Left cardiac atrium (tissue), 4 donors: ENCODE data around the gene KRT16. TPM values are rescaled to one million over a fixed set of nuclear protein-coding genes. Genes with fewer than 3 reads are reported as not detected.
"Not testable (repeated sequence)": the region's sequence is repeated elsewhere in the genome, so short reads cannot be mapped to it uniquely, and the experiment has no call there.

Experiments used
- ATAC-seq, 2 donors: fragments of 200-7000 bp; cut with Tn5 transposase; one replicate each; pipeline ENCODE4 v1.9.1; 2020; ENCODE audit warnings: mild to moderate bottlenecking in 2 of 2, moderate library complexity in 2 of 2
- DNase-seq: peaks from one replicate; pipeline ENCODE4 v3.0.0-alpha.2; 2020
- intact Hi-C, 2 donors: fragments of 100-400 bp; cut with DNase I; formaldehyde crosslinking; loops; one replicate each; pipeline versions ENCODE4 v1.14.1 to v1.15.1; 2022 to 2023
- long read RNA-seq: library from polyadenylated mRNA; unstranded; transcript quantifications from one replicate; pipeline ENCODE4 v2.0.0, GENCODE V29; 2021
- total RNA-seq, 2 donors: library from RNA; stranded (reverse); fragmentation: NEBNext Ultra II Directional; extraction: Animal tissue kit (Norgen Biotek cat#: 25700); gene quantifications; one replicate each; pipeline ENCODE4 v1.2.1, GENCODE V29; 2021
- donor health status: DM: no; HTN: yes; CAD: no.
- donor health status: DM: no; HTN: yes; CAD: no; lungs with severe emphysema.
- donor health status: DM: yes; HTN: yes; CAD: no.
- donor health status: Dilated cardiomyopathy.

The KRT16 gene
- total RNA-seq: 1 to 10 TPM in 1 of 2 donors, under 1 TPM in 1; 0.44 to 1.1 TPM
- long read RNA-seq: 0 reads

DNA sequence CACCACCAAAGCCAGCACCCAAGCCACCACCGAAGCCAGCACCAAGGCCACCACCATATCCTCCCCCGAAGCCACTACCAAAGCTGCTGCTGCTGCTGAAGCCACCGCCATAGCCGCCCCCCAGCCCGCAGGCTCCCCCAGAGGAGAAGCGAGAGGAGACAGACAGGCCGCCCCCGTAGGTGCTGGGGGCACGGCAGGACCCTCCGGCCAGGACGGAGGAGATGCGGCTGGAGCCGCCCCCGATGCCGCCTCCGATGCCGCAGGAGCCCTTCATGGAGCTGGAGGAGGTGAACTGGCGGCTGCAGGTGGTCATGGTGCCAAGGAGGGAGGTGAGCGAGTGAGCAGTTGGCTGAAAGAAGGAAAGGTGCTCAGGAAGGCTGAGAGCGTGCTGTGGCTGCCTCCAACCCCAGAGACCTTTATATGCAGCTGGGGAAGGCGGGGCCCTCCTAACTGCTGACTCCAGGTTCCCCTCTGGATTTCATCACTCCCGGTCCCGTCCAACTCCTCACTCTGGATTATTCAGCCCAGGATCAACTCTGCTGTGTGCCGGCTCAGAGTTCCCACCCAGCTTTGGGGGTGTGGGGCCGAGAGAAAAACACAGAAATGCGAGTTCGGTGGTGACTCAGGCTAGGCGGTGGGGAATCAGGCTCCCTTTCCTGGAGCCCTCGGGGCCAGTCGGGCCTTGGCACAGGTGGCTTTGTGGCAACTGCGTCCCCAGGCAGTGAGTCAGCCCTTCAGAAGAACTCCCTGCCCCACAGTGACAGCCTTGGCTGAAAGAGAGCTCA is at the start of gene KRT16:
Gene KRT16 (minus strand): TSS at position 392 of the 785 bp plus-strand sequence. CDS start 79 bp downstream, at position 313.
- DNase-seq, intact Hi-C loops, ATAC-seq: not testable (repeated sequence)

DNA sequence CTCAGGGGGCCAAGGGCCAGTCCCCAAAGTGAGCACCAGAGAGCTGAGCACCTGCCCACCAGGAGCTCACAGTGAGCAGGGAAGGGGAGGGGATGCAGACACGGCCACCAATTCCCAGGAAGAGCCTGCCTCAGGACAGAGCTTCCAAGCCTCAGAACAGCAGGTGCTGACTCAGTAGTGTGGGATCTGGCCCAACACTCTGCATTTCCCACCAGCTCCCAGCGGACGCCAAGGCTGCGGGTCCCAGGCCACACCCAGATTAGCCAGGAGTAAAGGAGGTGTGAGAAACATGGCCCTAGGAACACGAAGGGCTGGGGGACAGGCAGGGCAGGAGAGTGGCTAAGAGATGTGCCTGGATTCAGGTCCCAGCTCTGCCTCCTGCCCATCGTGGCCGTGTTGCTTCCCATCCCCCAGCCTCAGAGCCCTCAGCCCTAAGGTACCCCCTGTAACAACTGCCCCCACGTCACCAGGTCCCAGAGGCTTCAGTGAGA is 47.7 kb upstream of the KRT16 start:
- intact Hi-C loops: loop anchor here (5.0 to 10.0 kb wide), 5 partner anchors 108 to 858 kb away; no protein-coding TSS in a partner anchor
- DNase-seq (no peak), ATAC-seq (no peak)

DNA sequence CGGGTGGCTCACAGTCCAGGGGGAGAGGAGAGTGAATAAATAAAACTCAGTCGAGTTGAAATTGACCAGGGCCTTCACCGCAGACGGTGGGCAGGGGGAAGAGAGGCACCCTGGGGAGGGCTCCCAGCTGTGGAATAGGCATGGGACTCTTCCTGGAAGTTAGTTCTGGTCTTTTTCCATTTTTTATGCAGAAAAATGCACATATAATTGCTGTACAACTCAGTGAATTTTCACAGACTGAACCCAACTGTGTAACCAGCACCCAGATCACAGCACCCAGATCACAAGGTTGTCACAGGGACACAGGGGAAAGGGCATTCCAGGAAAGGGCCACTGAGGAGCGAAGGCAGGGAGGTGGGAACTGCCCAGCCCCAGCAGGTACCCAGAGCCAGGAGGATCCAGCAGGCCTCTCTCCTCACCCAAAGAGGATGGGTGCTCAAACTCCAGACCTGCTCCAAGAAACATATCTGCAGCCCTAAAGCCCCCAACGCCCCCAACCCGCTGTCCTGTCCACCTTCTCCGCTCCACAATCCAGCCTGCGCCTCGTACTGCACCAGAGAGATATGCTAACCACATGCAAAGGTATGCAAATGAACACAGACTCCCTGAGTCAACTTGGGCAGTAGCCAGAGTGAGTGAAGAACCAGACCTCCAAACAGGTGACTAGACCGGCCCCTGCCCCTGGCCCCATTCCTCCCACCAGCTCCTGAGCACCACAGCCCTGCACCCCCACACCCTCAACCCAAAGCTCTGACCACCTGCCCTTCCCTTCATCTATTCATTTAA is 47.1 kb upstream of the KRT16 start:
- intact Hi-C loops: loop anchor here (5.0 to 10.0 kb wide), 5 partner anchors 107 to 857 kb away; no protein-coding TSS in a partner anchor
- ATAC-seq: no peak
- no peak for DNase-seq

DNA sequence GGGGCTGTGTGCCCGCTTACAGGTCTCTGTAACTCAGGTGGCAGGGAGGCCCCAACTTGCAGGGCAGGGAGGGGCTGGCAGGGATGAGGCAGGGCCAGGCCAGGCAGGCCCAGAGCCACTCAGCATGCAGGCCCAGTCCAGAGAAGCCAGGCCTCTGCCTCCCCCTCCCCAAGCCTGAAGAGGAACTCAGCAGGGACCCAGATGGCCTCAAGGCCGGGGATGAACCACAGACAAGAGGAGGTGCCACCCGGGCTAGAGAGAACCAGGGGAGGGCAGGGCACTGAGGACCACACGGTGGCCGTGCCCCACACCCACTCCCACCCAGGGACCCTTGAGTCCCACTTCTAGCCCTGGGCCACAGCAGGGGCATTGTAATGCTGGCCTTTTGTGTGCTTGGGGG is 46.3 kb upstream of the KRT16 start:
- intact Hi-C loops: no loop called here
- DNase-seq (no peak), ATAC-seq (no peak)

DNA sequence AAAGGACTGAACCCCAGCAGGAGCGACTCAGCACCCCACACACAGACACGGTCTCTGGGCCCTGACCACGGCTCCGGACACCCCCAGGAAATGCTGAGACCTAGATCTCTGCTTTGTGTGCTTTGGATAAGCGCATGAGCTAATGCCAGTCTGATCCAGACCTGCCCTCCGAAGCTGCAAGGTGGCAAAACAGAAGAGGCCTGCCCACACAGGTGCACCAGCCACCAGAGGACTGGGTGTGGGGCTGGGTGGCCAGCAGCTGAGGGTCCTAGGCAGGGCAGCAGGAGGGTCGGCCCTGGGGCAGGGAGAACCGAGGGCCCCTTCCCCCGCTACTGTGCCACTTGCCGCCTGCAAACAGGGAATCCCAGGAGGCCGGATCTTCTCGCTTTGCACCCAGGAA is 45.4 kb upstream of the KRT16 start:
- DNase-seq (no peak), ATAC-seq (no peak)
- intact Hi-C loops: no loop called here

DNA sequence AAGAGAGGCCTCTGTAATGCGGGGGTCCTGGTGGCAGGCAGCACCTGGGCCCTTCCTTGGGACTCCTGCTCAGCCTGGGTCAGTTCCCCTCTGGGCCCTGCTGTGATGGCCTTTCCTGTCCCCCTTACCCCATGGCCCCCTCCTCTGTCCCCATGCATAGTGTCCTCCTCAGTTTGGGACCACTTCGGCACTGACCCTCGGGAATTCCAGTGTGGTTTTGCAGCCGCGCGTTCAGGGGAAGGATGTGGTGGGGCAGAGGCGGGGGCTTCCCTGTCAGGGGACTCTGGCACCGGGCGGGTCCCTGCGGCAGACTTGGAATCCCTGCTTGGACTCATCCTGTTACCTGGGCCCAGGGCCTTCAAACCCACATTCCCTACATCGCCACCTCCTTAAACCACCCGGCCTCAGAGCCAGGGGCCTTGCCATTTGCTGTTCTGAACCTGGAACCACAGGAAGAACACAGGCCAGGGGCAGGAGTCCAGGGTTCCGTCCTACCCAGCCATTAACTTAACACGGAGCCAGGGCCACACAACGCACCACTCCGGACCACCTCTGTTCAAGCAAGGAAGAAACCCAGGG is 44.7 kb upstream of the KRT16 start:
- DNase-seq (no peak), ATAC-seq (no peak)
- intact Hi-C loops: no loop called here

DNA sequence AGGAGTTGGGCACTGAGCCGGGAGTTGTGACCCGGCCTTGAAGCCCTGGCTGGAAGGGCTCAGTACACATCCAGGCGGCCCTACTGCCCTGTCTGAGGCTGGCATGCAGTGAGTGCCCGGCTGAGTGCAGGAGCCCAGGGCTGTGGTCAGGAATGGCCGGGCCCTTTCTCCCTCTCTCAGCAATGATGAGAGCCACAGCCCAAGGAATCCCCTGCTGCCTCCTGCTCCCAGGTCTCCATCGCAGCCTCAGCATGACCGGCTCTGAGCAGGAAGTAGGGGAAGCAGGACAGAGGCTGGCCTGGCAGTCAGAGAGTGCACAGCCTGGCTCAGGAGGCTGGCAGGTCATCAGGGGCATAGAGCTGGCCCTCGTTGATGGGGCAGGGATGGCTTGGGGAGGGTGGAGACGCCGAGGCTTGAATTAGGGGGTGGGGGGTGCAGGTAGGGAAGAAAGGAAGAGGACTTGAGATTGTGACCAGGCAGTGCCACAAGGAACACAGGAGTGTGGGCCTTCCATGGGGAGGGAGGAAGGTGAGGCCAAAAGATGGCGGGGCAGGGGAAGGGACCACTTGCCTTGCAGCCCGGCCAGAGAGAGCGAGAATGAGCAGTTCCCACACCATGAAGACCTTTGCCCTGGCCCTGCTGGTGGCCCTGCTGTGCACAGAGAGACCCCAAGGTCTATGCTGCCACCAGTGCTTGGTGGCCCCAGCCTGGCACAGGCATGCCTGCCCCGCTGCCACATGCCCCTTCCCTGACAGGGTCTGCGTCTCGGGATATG is 43.9 kb upstream of the KRT16 start:
- intact Hi-C loops: no loop called here
- DNase-seq (no peak), ATAC-seq (no peak)

DNA sequence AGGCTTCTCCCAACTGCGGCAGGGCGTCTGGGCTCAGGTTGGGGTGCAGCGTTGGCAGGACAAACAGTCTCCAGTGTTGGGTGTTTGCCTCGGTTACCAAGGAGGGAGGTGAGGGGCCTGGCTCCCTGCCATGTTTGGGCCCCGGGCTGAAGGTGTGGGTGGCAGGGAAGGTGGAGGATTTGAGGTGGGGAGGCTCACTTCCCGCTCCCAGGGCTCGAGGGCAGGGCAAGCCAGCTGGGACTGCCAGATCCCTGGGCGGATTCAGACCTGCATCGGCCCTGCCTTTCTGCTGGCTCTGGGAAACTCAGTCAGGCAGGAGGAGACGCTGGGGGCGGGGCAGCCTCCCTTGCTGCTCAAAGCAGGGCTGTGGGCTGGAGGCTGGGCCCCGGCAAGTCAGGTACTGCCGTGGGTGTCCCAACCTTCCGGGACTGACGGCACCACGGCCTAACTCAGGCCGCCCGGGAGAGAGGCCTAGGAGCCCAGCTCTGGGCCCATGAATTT is 43.1 kb upstream of the KRT16 start:
- DNase-seq (no peak), ATAC-seq (peak; percentile 32 to 73)
- intact Hi-C loops: no loop called here

DNA sequence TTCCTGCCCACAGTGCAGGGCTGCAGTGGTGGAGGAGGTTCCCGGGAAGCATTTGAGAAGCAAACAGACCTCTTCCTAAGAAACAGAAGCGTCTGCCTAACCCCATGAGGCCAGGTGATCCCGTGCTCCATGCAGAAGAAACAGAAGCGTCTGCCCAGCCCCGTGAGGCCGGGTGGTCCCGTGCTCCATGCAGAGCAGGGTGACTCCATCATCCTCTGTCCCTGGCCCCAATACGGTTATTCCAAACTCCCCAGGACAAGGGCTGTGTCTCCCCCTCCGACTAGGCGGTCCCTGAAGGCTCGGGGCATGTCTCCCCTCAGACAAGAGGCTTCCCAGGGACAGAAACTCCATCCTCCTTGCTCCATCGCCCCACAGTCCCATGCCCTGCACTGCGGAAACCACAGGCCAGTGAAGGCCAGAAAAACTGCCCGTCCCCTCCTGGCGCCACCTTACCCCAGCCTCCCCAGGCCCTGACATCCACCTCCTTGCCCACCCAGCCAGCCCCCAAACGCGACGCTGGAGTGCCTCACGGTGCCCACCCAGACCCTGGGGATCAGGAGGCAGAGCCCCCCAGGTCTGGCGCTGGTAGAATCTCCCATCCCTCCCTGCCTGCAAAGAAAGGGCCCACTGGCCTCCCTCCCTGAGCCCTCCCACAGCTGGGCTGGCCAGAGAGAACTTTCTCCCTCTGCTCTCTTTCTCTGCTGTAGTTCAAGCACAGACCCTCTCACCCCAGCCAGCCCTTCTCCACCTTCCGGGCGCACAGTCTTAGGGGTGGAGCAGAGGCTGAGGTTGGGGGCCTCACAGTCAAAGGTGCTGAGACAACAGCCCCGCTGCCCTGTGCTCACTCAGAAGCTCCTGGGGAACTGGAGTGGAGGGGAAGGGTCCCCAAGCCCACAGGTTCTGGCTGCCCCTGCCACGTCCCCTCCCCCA is 42.4 kb upstream of the KRT16 start:
- intact Hi-C loops: no loop called here
- ATAC-seq (peak in 1 of 2 donors; percentile 27), DNase-seq (no peak)

DNA sequence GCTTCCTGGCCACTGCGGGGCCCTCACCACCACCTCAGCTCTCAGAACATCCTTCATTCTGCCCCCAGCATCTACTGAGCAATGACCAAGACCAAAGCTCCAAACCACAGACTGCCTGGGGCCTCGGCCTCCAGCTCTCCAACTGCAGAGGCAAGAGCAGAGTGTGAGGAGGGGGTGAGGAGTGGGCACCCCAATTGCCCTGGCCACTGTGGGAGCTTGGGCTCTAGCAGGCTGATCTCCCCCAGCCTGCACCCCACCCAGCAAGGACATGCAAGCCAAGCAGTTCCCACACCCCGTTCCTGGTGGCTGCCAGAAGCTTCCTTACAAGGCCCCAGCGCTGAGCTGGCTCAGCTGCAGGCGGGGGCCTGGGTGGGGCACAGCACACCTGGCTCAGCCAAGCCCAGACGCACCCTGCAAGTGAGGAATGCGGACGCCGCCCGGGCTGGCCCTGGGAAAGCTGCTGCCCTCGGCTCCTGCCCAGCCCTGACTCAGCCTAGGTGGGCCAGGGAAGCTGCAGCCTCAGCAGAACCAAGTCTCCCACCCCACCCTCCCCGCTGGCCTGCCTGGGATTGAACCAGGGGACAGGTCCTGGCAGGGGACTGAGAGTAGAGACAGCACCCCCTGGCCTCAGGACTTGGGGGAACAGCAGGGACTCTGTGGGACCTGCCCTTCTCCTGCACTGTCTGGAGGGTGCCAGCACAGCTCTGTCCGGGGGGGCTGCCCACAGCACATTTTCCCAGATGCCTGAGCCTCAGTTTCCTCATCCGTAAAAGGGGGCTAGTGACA is 41.5 kb upstream of the KRT16 start:
- DNase-seq (no peak), ATAC-seq (peak in 1 of 2 donors; percentile 55)
- intact Hi-C loops: no loop called here

DNA sequence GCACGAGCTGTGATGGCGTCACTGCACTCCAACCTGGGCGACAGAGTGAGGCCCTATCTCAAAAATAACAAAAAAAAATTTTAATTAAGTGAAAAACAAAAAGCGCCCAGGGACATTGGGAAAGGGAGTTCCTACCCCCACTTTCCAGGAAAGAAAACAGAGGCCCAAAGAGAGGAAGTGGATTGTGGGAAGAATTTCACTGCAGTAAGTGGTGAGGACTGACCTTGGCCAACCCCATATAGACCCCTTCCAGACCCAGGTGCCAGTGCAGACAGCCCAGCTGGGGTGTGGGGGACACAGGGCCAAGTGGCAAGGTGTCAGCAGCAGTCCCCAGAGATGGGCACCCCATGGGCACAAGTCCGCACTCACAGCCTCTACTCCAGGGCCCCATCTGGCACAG is 40.9 kb upstream of the KRT16 start:
- ATAC-seq: no peak
- intact Hi-C loops: no loop called here

DNA sequence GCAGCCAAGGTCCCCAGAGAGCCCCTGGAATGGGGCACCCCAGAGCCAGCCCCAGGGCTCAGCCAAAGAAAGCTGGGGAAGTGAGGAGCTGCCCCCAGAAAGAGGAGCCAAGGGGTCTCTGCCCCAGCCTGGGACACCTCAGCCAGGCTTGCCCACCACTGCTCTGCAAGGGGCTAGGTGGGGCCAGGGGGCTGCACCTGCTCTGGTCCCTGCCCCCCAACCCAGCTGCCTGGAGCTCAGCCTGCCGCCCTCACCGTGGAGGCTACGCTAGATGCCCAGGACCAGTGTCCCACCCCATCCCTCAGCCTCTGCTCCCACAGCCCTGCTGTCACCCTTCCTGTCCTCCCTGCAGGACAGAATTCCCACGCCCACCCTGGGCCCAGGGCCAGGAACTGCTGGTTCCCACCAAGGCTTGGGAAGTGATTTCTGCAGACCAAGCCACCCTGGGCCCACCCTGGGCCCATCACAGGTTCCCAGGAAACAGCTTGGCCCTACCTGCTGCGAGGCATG is 39.9 kb upstream of the KRT16 start:
- DNase-seq (no peak), ATAC-seq (no peak)
- intact Hi-C loops: no loop called here

More for the DNA sequence above, 40.9 kb upstream of the KRT16 start:
- DNase-seq: no peak

DNA sequence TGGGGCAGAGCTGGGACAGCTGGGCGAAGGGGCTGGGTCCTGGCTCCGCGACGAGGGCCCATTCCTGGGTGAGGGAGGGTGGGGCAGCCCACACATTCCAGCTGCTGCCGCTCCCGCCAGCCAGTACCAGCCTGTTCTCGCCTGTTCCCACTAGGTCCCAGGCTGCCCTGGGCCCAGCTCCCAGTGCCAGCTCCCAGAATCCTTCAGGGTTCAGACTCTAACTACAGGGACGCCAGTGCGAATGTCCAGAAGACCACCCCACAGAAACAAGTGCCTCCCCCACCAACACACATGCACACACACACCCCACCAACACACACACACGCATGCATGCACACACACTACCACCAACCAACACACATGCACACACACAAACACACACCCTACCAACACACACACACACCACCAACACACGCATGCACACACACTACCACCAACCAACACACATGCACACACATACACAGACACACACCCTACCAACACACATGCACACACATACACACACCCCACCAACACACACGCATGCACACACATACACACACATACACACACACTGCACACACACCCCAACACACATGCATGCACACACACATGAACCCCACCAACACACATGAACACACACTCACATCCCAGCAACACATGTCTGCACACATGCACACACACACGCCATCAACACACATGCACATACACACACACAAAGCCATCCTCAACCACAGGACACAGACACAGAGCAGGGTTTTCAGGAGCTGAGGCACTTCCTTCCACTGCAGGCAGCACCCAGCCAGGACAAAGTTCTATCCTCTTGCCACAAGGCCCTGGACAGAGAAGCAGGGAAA is 39.3 kb upstream of the KRT16 start:
- ATAC-seq (peak in 1 of 2 donors; percentile 32), DNase-seq (no peak)
- intact Hi-C loops: no loop called here

DNA sequence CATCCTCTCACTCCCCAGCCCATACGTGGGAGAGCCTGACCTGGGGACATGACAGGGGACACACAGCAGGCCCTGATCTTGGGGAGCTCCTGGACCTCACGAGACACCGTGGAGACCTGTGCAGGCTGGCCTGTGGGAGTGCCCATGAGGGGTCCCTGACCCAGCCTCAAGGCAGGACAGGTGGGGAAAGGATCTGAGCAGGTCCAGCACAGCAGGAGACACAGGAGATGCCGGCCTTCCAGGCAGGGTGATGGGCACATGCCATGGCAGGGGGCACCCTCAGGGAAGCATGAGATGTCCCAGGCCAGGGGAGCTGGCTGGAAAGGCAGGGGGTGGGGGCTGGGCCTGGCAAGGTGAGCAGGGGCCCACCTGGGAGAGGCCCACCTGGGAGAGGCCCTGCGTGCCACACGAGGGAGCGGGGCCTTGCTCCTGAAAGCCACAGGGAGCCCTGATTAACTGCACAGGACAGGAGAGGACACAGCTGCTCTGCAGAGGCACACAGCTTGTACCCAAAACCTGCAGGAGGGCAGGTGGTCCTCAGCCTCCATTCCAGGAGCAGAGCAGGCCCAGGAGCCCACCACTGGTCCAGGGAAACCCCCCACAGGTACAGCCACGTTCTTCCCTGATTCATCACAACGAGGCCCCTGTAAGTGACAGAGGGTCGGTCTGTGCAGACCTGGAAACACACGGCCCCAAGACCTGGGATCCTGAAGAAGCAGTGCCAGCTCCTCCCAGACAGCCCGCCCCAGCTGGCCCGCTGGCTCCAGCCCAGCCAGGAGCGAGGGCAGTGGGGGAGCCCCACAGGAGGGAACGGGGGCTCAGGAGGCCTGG is 38.4 kb upstream of the KRT16 start:
- ATAC-seq (no peak), DNase-seq (no peak)
- intact Hi-C loops: no loop called here

DNA sequence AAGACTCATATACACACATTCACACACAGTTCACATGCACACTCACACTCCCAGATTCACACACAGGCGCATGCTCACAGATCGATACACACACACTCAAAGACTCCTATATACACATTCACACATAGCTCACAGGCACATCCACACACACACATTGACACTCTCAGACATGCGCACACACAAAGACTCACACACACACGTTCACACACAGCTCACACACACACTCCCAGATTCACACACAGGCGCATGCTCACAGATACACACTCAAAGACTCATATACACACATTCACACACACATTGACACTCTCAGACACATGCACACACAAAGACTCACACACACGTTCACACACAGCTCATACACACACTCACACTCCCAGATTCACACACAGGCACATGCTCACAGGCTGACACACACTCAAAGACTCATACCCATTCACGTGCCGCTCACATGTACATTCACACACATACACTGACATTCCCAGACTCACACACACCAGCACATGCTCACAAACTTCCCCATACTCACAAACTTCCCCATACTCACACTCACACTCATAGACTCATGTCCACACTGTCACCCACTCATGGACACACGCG is 37.5 kb upstream of the KRT16 start:
- ATAC-seq: no peak
- DNase-seq: no peak
- intact Hi-C loops: loop anchor here (2.0 to 5.0 kb wide), 3 partner anchors 98 to 793 kb away; no protein-coding TSS in a partner anchor
